GM19452 (cell line): ENCODE data around the gene KRTAP10-12.

ENCODE experiments used
- ATAC-seq: cut with Tn5 transposase; IDR thresholded peaks from one replicate; pipeline ENCODE4 v1.9.1; 2021; ENCODE audit not compliant: unreplicated experiment

Gene KRTAP10-12

DNA sequence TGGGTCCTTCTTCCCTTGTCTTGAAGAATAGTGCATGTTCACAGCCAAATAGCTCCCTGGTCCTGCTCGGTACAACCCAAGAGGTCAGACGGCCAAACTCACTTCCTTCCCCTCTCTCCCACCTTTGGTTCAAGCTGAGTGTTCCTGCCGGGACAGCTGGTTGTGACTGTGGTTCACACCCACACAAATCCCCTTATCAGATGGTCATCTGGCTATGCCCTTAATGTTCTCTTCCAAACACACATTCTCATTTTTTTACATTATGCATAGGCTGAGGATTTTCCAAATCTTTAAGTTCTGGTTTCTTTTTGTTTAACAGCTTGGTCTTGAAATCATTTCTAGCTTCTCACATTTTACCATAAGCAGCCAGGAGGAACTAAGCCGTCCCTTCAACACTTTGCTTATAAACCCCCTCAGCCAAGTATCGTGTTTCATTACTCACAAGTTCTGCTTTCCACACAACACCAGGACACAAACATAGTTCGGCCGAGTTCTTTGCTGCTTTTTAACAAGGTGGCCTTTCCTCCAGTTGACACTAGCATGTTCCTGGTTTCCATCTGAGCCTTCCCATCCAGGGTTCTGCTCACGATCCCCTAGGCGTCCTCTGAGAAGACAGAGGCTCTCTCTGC is 34.1 kb downstream of the KRTAP10-12 start:
- ATAC-seq, result no peak

DNA sequence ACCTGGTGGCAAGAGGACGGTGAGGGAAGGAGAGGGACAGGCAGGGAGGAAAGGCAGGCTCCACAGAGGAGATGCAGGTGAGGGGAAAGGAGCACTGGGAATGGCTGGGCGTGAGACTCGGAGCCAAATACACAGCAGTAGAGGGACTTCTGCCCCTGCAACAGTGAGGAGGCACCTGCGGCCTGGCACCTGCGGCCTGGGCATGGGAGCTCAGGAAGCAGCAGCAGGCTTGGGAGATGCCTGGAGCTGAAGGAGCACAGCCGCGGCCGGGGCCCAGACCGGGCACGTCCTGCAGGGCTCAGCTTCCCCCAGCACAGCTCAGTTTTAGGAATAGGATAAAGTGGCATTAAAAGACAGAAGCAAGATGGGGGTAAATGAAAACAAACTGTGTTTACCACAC is 35.3 kb downstream of the KRTAP10-12 start:
- ATAC-seq, result no peak

- no peak for ATAC-seq
Measured at GRCh38 chr21:44732956-44733355, 36.0 kb downstream of the KRTAP10-12 start.

- no peak for ATAC-seq
Measured at GRCh38 chr21:44734026-44734745, 37.2 kb downstream of the KRTAP10-12 start.

DNA sequence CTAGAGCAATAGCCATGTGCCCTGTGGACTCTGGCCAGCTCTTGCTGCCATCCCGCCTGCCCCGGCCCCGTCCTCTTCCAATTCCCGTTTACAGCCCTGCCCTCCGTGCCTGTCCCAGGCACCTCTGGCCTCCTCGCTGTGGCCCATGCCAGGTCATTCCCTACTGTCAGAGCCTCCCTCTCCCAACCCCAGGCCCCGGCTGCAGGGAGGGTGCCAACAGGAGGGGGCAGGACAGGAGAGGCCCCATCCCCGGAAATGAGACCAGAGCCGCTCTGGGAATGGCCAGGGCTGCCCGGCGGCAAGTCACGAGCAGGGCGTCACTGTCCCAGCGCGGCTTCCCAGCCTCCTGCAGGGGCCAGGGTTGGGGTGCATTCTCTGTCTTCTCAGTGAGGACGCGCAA is 37.9 kb downstream of the KRTAP10-12 start:
- ATAC-seq, result no peak

DNA sequence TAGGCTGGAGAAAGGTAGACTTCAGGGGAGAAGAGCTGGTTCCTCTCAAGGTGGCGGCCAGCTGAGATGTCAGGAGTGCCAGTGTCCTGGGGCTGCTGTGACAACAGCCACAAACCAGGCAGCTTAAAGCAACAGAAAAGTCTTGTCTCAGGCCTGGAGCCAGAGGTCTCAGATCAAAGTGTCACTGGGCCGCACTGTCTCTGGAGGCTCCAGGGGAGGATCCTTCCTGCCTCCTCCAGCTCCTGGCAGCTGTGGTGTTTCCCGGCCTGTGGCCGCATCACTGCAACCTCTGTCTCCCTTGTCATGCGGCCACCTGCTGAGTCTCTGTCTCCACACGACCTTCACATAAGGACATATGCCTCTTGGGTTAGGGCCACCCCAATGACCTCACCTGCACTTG is 38.8 kb downstream of the KRTAP10-12 start:
- no peak for ATAC-seq

GRCh38 chr21:44736291-44737004 is 39.5 kb downstream of the KRTAP10-12 start:
- ATAC-seq, result no peak

DNA sequence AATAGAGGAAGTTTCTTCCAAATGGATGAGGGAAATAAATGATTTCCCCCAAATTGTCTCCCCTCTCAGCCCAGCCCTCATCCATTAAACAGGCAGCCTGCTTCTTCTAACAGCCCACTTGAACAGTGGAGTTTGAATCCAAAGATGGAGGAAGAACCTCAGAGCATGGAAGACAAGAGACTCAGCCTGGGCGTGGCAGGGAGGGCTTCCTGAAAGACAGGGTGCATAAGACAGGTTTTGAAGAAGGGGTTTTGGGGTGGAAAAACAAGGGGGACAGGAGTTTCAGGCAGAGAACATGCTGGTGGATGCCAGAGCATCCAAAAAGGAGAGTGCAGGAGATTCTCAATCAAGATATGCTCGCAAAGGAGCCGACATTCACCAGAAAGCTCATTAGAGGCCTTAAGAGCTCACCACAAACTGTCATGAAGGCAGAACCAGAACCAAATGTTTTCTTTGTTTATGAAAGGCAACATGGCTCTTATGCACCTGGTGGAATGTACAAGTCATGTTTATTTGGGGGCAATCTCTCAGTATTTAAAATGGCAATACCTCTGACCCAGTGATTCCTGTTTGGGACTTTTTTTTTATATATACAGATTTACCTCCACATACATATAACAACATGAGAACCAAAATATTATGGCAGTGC is 40.9 kb downstream of the KRTAP10-12 start:
- ATAC-seq, result no peak

GRCh38 chr21:44738621-44739020 is 41.6 kb downstream of the KRTAP10-12 start:
- ATAC-seq, result no peak

DNA sequence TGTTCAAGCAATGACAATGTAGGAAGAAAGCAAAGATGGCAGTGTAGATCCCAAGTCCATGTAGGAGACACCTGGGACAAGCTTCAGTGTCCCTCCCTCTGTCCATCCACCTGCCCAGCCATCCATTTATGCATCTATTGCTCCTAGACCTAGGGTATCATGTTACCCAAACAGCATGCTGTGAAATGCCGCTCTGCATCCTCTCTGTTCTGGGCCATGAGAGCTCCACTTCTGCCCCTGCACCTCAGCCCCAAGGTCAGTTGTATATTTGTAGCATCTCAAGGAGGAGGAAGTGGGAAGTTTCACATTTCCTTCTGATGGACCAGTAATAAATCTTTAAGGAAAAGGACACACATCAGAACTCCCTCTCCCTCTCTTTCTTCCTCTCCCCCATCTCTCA is 42.3 kb downstream of the KRTAP10-12 start:
- ATAC-seq, result no peak

DNA sequence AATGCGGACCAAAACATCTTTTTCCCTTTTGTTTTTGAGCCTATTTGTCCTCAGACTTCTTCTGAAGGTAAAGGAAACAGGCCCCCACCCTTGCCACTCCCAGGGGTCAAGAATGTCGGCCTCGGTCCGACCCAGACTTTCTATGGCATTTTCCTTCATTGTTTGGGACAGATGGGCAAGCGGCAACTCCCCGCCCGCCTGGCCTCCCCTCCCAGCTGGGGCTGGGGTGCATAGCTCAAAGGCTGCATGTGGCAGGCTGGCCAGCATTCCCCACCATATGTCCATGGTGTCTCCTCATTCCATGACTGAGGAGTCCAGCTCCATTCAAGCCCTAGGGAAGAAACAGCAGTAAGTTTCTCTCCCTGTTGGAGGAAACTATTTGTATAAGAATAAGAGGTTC is 43.8 kb downstream of the KRTAP10-12 start:
- ATAC-seq, result no peak

DNA sequence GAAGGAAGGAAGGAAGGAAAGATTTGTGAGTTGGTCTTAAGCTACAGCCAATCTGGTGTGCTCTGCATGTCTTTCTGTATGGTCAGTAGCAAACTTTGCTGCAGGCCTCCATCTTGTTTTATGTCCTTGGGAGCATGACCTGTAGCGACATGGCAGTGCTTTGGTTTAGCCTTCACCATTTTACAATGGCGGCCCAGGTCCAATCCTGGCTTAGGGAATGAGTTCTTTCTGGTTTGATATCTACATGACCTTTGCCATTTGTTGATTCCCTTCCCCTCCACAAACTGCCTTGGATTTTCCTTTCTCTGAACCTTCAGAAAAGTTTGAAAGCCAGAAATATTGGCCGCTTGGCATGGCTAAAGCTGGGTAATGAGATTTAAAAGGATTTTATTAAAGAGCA is 44.9 kb downstream of the KRTAP10-12 start:
- ATAC-seq, result no peak

DNA sequence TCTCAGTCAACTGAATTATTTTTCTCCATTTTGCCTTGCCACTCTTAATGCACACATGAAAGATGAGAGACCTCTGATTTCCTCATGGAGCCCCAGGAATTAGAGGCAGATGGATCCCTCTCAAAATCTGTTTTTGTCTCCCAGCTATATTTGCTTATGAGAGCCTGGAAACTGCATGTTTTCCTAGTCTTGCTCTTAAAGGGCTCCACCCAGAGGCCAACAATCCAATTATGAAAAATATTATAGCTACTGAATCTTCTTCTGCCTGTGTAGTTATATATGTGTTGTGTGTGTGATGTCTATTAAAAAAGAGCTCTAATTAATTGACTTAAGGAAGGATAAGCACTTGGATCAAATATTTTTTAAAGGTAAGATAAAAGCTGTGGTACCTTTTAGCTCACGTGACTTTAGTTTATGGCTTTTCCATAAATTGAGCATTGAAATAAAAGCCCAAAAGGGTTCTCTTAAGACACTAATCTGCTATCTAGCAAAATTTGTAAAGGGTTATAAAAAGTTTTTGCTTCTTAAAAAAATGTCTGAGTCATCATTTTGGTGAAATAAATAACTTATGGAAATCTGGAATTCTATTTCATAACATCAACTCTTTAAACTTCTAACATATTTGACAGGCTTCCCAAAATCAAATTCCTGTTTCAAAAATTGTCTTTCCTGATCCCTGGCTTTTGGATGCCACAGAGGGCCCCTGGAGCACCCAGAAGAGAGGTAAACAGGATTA is 45.6 kb downstream of the KRTAP10-12 start:
- ATAC-seq, result no peak
